ENCODE data around the gene CMYA5.

Gene CMYA5

DNA sequence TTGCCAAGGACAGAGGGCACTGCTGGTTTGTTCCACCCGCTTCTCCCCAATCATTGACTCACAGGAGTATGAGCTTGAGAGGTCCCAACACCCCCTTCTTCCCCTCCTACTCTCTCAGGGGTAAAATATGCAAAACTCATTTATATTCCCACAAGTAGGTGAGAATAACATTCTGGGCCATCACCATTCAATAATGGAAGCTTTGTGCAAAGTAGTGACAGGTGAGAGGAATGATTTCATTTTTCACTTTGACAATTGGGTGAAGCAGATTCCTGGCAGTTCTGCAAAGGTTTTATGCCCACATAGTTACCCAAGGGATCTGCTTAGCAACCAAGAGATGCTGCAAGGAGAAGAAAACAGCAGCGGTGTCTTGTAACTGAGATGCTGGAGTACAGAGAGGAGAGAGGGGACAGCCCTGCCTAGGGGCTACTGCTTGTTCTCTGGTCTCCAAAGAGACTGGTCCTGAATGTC, 137.6 kb downstream of the CMYA5 start:
- Histone ChIP-seq H3K9me3 (ENCODE audit: low read length) (no peaks in the 10 kb centered on the region), H2AFZ (ENCODE audit: low read depth, low read length) (no peak overlapping the region), H3K36me3 (ENCODE audit: insufficient read depth, low read length) (no peaks in the 10 kb centered on the region), H3K27me3 (ENCODE audit: insufficient read depth, low read length) (peaks cover 5% of the 10 kb centered on the region), H3K4me3 (ENCODE audit: low read length) (no peak overlapping the region), H3K4me1 (ENCODE audit: insufficient read depth, low read length) (peaks cover 7% of the 10 kb centered on the region)

DNA sequence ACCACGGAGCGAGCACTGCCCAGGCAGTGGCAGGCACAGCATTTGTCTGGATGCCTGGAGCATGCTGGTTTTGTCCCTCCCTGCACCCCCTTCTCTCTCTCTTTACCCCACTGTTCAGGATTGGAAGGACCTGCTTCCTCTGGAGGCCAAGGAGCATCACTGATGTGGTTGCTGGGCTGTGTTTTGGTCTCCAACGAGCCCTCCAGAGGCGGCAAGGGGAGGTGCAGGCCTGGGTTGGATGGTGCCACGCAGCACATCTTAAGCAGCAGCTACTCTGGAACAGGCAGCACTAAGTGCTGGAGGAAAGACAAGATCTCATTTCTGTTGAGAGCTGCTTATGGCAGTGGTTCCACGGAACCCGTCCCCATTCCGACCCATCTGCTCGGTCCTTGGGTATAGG, 139.6 kb downstream of the CMYA5 start:
- Histone ChIP-seq H3K36me3 (ENCODE audit: insufficient read depth, low read length) (no peaks in the 10 kb centered on the region), H2AFZ (ENCODE audit: low read depth, low read length) (no peak overlapping the region), H3K4me1 (ENCODE audit: insufficient read depth, low read length) (peaks cover 13% of the 10 kb centered on the region), H3K4me3 (ENCODE audit: low read length) (no peak overlapping the region), H3K9me3 (ENCODE audit: low read length) (no peaks in the 10 kb centered on the region), H3K27me3 (ENCODE audit: insufficient read depth, low read length) (peaks cover 2% of the 10 kb centered on the region)

DNA sequence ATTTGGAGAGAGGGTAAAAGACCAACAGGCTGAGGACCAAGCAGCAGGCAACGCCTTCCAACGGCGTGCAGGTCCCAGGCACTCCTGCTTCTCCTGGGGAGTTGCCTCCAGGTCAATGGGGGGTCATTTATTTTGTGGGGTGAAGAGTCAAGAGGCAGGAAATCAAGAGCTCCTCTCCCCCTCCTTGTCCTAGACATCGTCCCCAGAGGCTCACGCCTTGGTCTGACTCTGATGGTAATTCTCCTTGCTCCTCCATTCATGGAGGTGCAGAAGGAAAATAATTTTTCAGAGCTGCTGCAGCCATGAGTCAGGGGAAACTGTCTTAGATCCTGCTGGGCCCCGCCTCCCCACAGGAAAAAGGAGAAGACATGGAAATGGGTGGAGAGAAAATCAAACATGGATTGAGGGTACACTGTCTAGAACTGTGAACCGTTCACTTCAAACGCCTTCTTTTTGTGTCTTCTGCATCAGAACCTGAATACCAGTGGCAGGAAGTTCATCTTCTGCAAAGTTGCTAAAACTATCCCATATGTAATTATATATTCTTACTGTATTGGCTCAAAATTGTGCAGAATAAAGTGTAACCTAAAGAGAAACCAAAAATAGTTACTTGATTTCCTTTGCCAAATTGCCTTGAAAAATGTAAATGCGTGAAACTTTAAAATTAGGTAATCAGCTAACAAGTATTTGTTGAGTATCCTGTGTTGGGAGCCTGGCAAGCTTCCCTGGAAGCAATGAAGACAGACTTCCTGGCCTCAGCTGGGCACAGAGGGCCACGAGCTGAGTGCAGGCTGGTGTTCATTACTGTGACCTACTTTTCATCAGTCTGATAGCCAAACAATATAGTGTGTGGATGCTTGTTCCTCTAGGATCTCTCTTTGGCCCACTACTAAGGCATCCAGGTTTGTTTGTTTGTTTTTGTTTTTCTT, 142.0 kb downstream of the CMYA5 start:
- H2AFZ ChIP-seq (ENCODE audit: low read depth, low read length): no peak overlapping the region
- peaks cover 10% of the 10 kb centered on the region for H3K4me1 ChIP-seq (ENCODE audit: insufficient read depth, low read length)
- H3K27me3 ChIP-seq (ENCODE audit: insufficient read depth, low read length): no peaks in the 10 kb centered on the region
- no peaks in the 10 kb centered on the region for H3K9me3 ChIP-seq (ENCODE audit: low read length)
- H3K36me3 ChIP-seq (ENCODE audit: insufficient read depth, low read length): no peaks in the 10 kb centered on the region
- no peak overlapping the region for H3K4me3 ChIP-seq (ENCODE audit: low read length)

- Histone ChIP-seq H3K36me3 (ENCODE audit: insufficient read depth, low read length) (no peaks in the 10 kb centered on the region), H2AFZ (ENCODE audit: low read depth, low read length) (no peak overlapping the region), H3K4me1 (ENCODE audit: insufficient read depth, low read length) (peaks cover 6% of the 10 kb centered on the region), H3K27me3 (ENCODE audit: insufficient read depth, low read length) (no peaks in the 10 kb centered on the region), H3K4me3 (ENCODE audit: low read length) (no peak overlapping the region), H3K9me3 (ENCODE audit: low read length) (no peaks in the 10 kb centered on the region)
Measured at GRCh38 chr5:79832911-79833310, 143.3 kb downstream of the CMYA5 start.

- Histone ChIP-seq H2AFZ (ENCODE audit: low read depth, low read length) (no peak overlapping the region), H3K4me1 (ENCODE audit: insufficient read depth, low read length) (peaks cover 6% of the 10 kb centered on the region), H3K36me3 (ENCODE audit: insufficient read depth, low read length) (no peaks in the 10 kb centered on the region), H3K27me3 (ENCODE audit: insufficient read depth, low read length) (no peaks in the 10 kb centered on the region), H3K4me3 (ENCODE audit: low read length) (no peak overlapping the region), H3K9me3 (ENCODE audit: low read length) (no peaks in the 10 kb centered on the region)
Measured at GRCh38 chr5:79834098-79834753, 144.6 kb downstream of the CMYA5 start.

DNA sequence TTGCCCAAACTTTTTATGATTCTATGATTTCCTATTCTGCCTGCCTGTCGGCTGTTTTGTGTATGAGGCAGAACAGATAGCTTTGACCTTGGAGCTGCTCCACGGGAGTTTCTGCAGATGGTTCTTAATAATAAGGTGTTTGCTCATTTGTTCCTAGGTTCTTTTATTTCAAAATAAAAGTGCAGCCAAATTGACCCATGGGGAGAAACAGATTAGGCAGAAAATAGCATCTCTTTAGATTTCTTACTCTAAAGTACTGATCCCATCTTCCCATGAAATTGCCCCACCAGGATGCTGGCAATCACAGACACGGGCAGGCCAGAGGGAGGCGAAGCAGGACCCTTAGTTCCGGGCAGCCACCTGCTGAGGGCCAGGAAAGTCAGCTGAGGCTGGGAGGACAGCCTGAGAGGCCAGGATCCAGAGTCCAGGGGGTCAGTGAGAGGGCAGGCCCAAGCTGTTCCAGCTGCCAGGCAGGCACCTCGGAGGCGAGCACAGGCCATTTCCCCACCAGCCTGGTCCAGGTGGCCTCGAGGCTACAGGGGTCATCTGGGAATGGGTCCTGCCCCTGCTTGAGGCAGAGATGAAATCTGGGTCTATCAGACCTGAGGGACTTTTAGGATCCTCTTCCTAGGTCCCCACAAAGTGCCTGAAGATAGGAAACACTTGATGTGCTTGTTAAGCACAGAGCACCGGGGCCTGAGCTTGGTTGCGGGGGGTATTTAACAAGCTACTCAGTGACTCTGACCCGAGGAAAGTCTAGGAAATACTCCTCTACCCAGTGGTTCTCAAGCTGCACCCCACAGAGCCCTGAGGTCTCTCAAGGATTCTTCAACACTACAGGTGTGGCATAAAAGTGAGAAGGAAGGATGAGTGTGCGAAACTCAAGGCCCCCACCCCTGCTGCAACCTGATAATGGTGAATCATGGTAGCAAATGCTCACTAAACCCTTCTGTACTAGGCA, 145.4 kb downstream of the CMYA5 start:
- peaks cover under 1% of the 10 kb centered on the region for H3K27me3 ChIP-seq (ENCODE audit: insufficient read depth, low read length)
- no peaks in the 10 kb centered on the region for H3K36me3 ChIP-seq (ENCODE audit: insufficient read depth, low read length)
- H3K9me3 ChIP-seq (ENCODE audit: low read length): no peaks in the 10 kb centered on the region
- peaks cover 6% of the 10 kb centered on the region for H3K4me1 ChIP-seq (ENCODE audit: insufficient read depth, low read length)
- no peak overlapping the region for H2AFZ ChIP-seq (ENCODE audit: low read depth, low read length)
- H3K4me3 ChIP-seq (ENCODE audit: low read length): no peak overlapping the region

DNA sequence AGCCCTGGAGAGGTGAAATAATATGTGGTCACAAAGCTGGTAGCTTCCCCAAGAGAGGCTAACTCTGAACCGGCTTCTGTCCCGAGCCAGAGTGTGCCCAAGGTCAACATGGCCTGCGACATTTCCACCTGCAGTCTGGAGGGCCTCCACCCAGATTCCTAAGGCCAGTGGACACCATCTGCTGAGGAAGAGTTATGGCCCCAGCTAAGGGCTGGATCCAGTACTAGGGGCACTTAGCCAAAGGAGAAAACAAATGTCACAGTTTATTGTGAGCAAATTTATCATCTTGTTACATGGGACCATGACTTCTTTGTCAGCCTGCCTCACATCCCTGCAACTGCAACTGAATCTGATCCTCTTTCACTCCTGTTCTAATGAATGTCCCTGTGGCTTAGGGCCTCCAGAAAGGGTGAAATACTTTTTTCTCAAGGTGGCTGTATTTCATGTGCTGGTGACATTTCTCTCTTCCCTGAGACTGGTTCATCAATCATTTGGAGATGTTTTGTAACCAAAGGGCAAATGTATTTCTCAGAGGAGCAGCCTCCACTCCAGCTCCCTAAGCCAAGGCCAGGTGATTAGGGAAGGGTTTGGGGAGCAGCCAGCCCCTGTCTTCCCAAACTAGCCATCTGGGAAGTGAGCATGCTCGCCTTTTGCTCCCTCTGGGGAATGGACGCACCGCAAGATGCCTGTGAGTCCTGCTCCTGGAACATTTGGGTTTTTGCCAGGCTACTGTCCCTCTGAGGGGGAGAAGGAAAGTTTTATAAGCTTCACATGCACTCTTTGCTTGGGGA, 148.3 kb downstream of the CMYA5 start:
- Histone ChIP-seq H3K4me1 (ENCODE audit: insufficient read depth, low read length) (peaks cover 6% of the 10 kb centered on the region), H3K4me3 (ENCODE audit: low read length) (no peak overlapping the region), H3K36me3 (ENCODE audit: insufficient read depth, low read length) (no peaks in the 10 kb centered on the region), H3K27me3 (ENCODE audit: insufficient read depth, low read length) (peaks cover 15% of the 10 kb centered on the region), H2AFZ (ENCODE audit: low read depth, low read length) (no peak overlapping the region), H3K9me3 (ENCODE audit: low read length) (no peaks in the 10 kb centered on the region)

- Histone ChIP-seq H3K9me3 (ENCODE audit: low read length) (no peaks in the 10 kb centered on the region), H2AFZ (ENCODE audit: low read depth, low read length) (no peak overlapping the region), H3K27me3 (ENCODE audit: insufficient read depth, low read length) (peaks cover 15% of the 10 kb centered on the region), H3K4me1 (ENCODE audit: insufficient read depth, low read length) (no peaks in the 10 kb centered on the region), H3K4me3 (ENCODE audit: low read length) (no peak overlapping the region), H3K36me3 (ENCODE audit: insufficient read depth, low read length) (no peaks in the 10 kb centered on the region)
Measured at GRCh38 chr5:79840084-79840990, 150.7 kb downstream of the CMYA5 start.

DNA sequence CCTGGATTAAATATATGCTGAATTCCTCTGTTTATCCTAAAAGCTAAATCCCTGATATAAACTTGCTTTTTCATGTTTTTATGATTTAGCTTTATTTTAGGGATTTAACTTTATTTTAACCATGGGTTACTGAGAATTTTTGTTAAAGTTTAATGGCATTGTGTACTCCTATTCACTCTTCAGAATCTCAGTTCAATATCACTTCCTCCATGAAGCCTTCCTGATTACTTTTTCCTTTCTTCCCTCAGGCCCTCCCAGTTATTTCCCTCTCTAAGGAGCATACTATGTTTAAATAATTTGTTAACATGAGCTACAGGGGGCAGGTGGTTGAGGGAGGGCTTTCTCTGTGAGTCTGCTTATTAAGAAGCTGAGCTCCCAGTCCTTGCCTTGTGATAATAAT, 151.5 kb downstream of the CMYA5 start:
- Histone ChIP-seq H3K9me3 (ENCODE audit: low read length) (no peaks in the 10 kb centered on the region), H3K27me3 (ENCODE audit: insufficient read depth, low read length) (peaks cover 15% of the 10 kb centered on the region), H3K4me3 (ENCODE audit: low read length) (no peak overlapping the region), H3K4me1 (ENCODE audit: insufficient read depth, low read length) (no peaks in the 10 kb centered on the region), H3K36me3 (ENCODE audit: insufficient read depth, low read length) (no peaks in the 10 kb centered on the region), H2AFZ (ENCODE audit: low read depth, low read length) (no peak overlapping the region)

DNA sequence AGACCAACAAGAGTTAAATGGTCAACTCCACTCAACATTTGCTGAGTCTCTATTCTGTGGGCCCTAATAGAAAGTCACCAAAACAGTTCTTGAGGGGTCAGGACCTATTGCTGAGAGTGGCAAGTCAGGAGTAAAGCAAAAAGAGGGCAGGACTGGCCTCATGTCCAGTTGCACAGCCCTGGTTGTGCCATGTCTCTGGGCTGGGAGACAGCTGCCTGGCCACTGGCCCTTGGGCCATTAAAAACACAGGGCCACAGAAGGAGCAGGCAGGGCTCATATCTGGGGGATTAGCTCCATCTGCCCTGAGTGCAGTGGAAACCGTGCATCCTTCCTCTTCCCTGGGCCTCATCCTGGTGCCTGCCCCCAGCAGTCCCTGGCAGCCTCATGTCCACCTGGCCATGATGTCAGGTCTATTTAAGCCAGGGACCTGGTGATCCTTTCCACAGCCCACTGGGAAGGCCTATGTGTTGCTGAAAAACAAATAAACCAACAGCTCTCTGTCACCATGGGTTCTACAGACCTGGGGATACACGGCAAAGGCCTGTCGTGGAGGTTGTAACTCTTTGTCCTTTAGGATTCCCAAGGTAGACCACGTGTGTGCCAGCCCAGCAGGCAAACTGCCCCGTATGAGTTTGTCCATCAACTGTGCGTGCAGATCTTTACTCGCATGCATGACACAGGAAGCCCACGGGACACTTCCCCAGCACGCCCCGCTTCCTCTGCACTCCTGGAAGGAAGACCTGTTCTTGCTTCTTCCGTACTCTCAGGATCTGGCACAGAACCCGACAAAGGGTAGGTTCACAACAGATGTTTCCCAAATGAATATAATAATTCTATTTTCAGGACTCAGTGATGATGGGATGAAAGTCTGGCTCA, 152.6 kb downstream of the CMYA5 start:
- Histone ChIP-seq H3K36me3 (ENCODE audit: insufficient read depth, low read length) (no peaks in the 10 kb centered on the region), H3K4me1 (ENCODE audit: insufficient read depth, low read length) (no peaks in the 10 kb centered on the region), H2AFZ (ENCODE audit: low read depth, low read length) (no peak overlapping the region), H3K27me3 (ENCODE audit: insufficient read depth, low read length) (peaks cover 15% of the 10 kb centered on the region), H3K9me3 (ENCODE audit: low read length) (no peaks in the 10 kb centered on the region), H3K4me3 (ENCODE audit: low read length) (no peak overlapping the region)

DNA sequence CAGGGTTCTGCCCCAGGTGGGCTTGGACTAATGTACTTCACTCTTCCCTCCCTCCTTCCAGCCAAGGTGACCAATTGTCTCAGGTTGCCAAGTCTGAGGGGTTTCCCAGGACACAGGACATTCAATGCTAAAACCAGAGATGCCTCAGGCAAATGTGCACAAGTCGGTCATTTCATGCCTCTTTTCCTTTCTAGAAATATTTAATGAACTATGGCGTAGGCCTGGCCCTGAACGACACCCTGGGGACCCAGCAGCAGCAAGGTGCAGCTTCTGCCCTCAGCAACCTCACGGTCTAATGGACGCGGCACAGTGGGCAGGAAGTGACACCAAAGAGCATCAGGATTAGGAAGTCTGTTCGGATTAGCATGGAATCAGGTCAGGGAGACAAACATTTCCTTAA, 153.4 kb downstream of the CMYA5 start:
- no peak overlapping the region for H2AFZ ChIP-seq (ENCODE audit: low read depth, low read length)
- H3K27me3 ChIP-seq (ENCODE audit: insufficient read depth, low read length): peaks cover 15% of the 10 kb centered on the region
- no peaks in the 10 kb centered on the region for H3K9me3 ChIP-seq (ENCODE audit: low read length)
- no peaks in the 10 kb centered on the region for H3K36me3 ChIP-seq (ENCODE audit: insufficient read depth, low read length)
- H3K4me3 ChIP-seq (ENCODE audit: low read length): no peak overlapping the region
- H3K4me1 ChIP-seq (ENCODE audit: insufficient read depth, low read length): no peaks in the 10 kb centered on the region
